Upper lobe of left lung (tissue), 4 donors: ENCODE data around the gene GSK3A.

Experiments
- CTCF ChIP-seq, 6 experiments: fragments of 450-650 bp in 4 of 6; fragments of 200-600 bp in 2 of 6; sonication (generic) in 2 of 6; IDR thresholded peaks; one replicate each; pipeline ENCODE4 v1.5.1; 2016 to 2019; ENCODE audit warnings: antibody characterized with exemption in 6 of 6
- POLR2AphosphoS5 ChIP-seq, 2 donors: sonication (generic); formaldehyde crosslinking; IDR thresholded peaks; one replicate each; pipeline ENCODE4 v1.5.1; 2017; ENCODE audit warnings: antibody characterized with exemption in 2 of 2

- TF ChIP-seq CTCF (IDR thresholded peaks at IDR 0.05) (no peak), POLR2AphosphoS5 (IDR thresholded peaks at IDR 0.05) (no peak)
Measured at GRCh38 chr19:42282819-42283187, 40.4 kb upstream of the GSK3A start.
